Activated T-helper 1 cell treated with anti-CD3 and anti-CD28 coated beads, Interleukin-12 subunit alpha, Interleukin-12 subunit beta, Interleukin-2, Interleukin-4 antibody, amounts not matched to agents 30 ng/mL and 10 ng/mL and 1 ng/mL, durations not matched to agents 14 hours and 24 hours and 36 hours (primary cell): ENCODE results near the gene POTEG. TPM values are rescaled to one million over a fixed set of nuclear protein-coding genes. Genes with fewer than 3 reads are reported as not detected.
"Not testable (repeated sequence)": the region's sequence is repeated elsewhere in the genome, so short reads cannot be mapped to it uniquely, and the experiment has no call there.

Experiments used
- DNase-seq: peaks from one replicate; pipeline ENCODE4 v3.0.0; 2021; ENCODE audit warnings: low spot score
- H3K27ac Mint-ChIP-seq: one replicate; pipeline ENCODE4 v1.8.0; 2021; ENCODE audit warnings: mild to moderate bottlenecking, mixed read lengths
- H3K27me3 Mint-ChIP-seq: one replicate; pipeline ENCODE4 v1.8.0; 2022; ENCODE audit warnings: mild to moderate bottlenecking, moderate library complexity, mixed read lengths; ENCODE audit not compliant: insufficient read depth
- H3K36me3 Mint-ChIP-seq: one replicate; pipeline ENCODE4 v1.8.0; 2021; ENCODE audit warnings: low read depth, mixed read lengths
- H3K4me1 Mint-ChIP-seq: one replicate; pipeline ENCODE4 v1.8.0; 2021; ENCODE audit warnings: low read depth, mixed read lengths
- H3K4me3 Mint-ChIP-seq: one replicate; pipeline ENCODE4 v1.8.0; 2021; ENCODE audit warnings: mild to moderate bottlenecking, moderate library complexity, mixed read lengths
- H3K9me3 Mint-ChIP-seq: one replicate; pipeline ENCODE4 v1.8.0; 2021; ENCODE audit warnings: mixed read lengths
- intact Hi-C: fragments of 100-400 bp; cut with micrococcal nuclease; formaldehyde crosslinking; loops from one replicate; pipeline ENCODE4 v1.15.1; 2024
- total RNA-seq: library from RNA; stranded (reverse); gene quantifications from 2 replicates; pipeline ENCODE4 v1.2.3, GENCODE V29; 2022

The POTEG gene
- total RNA-seq, 1 donor from 2014 or later: not detected

GRCh38 chr14:19361636-19362253 is 72.4 kb downstream of the POTEG start:
- H3K27ac Mint-ChIP-seq, H3K9me3 Mint-ChIP-seq, H3K4me3 Mint-ChIP-seq, H3K27me3 Mint-ChIP-seq, intact Hi-C loops, H3K36me3 Mint-ChIP-seq, H3K4me1 Mint-ChIP-seq, DNase-seq: not testable (repeated sequence)

DNA sequence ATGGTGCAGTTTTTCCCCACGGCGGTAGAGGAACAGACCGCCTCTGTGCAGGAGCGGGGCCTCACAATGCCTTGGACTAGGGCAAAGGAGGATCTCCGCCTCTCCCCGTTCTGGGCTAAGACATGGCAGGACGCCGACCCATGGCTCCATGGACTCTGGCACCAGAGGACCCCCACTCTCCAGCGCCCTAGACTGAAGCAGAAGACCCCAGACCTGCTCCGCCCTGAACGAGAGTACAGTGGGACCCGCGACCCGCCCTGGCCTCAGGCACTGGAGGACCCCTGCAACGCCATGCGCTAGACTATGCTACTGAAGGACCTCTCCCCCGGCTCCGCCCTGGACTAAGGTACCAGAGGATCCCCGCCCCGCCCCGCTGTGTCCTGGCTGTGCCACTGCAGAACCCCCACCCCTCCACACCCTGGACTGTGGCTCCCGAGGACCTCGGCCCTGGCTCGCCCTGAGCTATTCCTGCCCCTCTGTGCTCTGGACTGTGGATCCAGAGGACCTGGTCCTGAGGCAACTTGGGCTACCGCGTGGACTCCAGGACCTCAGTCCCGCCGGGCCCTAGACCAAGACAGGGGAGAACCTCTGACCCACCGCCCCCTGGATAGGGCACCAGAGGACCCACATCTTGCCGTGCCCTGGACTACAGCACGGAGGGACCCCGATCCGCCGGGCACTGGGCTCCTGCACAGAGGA is 73.1 kb downstream of the POTEG start:
- not testable (repeated sequence) for H3K4me1 Mint-ChIP-seq

More for the DNA sequence above, 73.1 kb downstream of the POTEG start:
- intact Hi-C loops, DNase-seq, H3K36me3 Mint-ChIP-seq, H3K27me3 Mint-ChIP-seq, H3K4me3 Mint-ChIP-seq, H3K9me3 Mint-ChIP-seq, H3K27ac Mint-ChIP-seq: not testable (repeated sequence)
